Upper lobe of left lung (tissue), 4 donors: ENCODE measurements around the gene RNF207.

Source experiments
- POLR2A ChIP-seq, 4 donors: fragments of 450-650 bp; IDR thresholded peaks; one replicate each; pipeline ENCODE4 v1.5.1; 2016 to 2017; ENCODE audit warnings: antibody characterized with exemption in 4 of 4, mild to moderate bottlenecking in 2 of 4
- POLR2AphosphoS5 ChIP-seq, 2 donors: sonication (generic); formaldehyde crosslinking; IDR thresholded peaks; one replicate each; pipeline ENCODE4 v1.5.1; 2017; ENCODE audit warnings: antibody characterized with exemption in 2 of 2
- TF ChIP-seq, protein P1 (sequence below), 6 experiments: fragments of 450-650 bp in 4 of 6; fragments of 200-600 bp in 2 of 6; sonication (generic) in 2 of 6; IDR thresholded peaks; one replicate each; pipeline ENCODE4 v1.5.1; 2016 to 2019; ENCODE audit warnings: antibody characterized with exemption in 6 of 6

DNA sequence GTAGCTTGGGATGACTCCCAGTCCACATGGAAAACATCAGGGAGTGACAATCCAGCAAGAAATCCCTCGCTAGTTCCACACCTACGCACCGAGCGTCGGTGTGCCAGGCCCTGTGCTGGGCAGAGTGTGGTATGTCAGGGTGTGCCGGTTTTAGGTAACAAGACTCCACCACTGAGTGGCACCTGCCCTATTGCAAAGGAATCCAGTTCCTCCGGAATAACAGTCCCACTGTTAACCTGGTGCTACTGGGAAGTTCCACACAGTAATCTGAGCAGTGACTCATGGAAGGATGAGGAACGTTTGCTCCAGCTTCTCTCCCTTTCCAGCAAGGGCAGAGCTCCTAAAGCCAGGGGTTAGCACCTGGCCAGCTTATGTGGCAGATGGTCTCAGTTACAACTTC lies 14.3 kb downstream of the RNF207 start:
- TF ChIP-seq, protein P1, sequence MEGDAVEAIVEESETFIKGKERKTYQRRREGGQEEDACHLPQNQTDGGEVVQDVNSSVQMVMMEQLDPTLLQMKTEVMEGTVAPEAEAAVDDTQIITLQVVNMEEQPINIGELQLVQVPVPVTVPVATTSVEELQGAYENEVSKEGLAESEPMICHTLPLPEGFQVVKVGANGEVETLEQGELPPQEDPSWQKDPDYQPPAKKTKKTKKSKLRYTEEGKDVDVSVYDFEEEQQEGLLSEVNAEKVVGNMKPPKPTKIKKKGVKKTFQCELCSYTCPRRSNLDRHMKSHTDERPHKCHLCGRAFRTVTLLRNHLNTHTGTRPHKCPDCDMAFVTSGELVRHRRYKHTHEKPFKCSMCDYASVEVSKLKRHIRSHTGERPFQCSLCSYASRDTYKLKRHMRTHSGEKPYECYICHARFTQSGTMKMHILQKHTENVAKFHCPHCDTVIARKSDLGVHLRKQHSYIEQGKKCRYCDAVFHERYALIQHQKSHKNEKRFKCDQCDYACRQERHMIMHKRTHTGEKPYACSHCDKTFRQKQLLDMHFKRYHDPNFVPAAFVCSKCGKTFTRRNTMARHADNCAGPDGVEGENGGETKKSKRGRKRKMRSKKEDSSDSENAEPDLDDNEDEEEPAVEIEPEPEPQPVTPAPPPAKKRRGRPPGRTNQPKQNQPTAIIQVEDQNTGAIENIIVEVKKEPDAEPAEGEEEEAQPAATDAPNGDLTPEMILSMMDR (IDR thresholded peaks at IDR 0.05), result no peak
- TF ChIP-seq POLR2A (IDR thresholded peaks at IDR 0.05), result no peak
- no peak for TF ChIP-seq POLR2AphosphoS5 (IDR thresholded peaks at IDR 0.05)
